HG03025 (cell line): Measurements from ENCODE around the gene HARS1.
"Not testable (repeated sequence)": the region's sequence is repeated elsewhere in the genome, so short reads cannot be mapped to it uniquely, and the experiment has no call there.

Experiments
- ATAC-seq: cut with Tn5 transposase; IDR thresholded peaks from one replicate; pipeline ENCODE4 v1.9.1; 2021; ENCODE audit warnings: mild to moderate bottlenecking, moderate library complexity; ENCODE audit not compliant: unreplicated experiment, low FRiP score

HARS1 gene

GRCh38 chr5:140634103-140634502 lies 57.1 kb downstream of the HARS1 start:
- no peak for ATAC-seq

- ATAC-seq = no peak
Measured at GRCh38 chr5:140633501-140633900, 57.7 kb downstream of the HARS1 start.

GRCh38 chr5:140633021-140633471 lies 58.1 kb downstream of the HARS1 start, which contains the start of gene CD14:
CD14 (minus strand) TSS chr5:140633175; CDS start chr5:140633071, 104 bp downstream.
- ATAC-seq = no peak

- peak; percentile 56 for ATAC-seq
Measured at GRCh38 chr5:140632366-140633020, 58.7 kb downstream of the HARS1 start.

GRCh38 chr5:140631831-140632365 lies 59.3 kb downstream of the HARS1 start:
- peak; percentile 28 for ATAC-seq

GRCh38 chr5:140631036-140631417 lies 60.1 kb downstream of the HARS1 start:
- ATAC-seq = no peak

- no peak for ATAC-seq
Measured at GRCh38 chr5:140630292-140631035, 60.7 kb downstream of the HARS1 start.

- no peak for ATAC-seq
Measured at GRCh38 chr5:140628711-140629110, 62.5 kb downstream of the HARS1 start.

GRCh38 chr5:140627972-140628371 lies 63.2 kb downstream of the HARS1 start:
- no peak for ATAC-seq

- not testable (repeated sequence) for ATAC-seq
Measured at GRCh38 chr5:140624886-140625285, 66.3 kb downstream of the HARS1 start.
